ENCODE measurements around the gene HES1.

DNA sequence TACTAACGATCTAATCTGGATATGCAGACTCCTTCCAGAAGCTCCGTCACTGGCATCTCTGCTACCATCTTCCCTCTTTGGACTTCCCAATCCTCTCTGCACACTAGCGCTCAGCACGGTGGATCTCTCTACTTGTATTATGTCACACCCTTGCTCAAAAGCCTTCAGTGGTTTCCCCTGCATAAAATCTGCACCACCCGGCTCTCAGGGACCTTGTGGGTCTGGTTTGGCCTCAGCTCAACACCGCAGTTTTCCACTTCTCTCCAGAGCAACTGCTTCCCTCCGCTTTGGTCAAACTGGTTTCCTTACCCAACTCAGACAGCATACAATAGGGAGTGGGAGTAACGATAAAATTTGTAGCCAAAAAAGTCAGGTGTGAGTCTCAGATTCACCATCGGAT, 30.7 kb upstream of the HES1 start:
- TF ChIP-seq, protein P1, sequence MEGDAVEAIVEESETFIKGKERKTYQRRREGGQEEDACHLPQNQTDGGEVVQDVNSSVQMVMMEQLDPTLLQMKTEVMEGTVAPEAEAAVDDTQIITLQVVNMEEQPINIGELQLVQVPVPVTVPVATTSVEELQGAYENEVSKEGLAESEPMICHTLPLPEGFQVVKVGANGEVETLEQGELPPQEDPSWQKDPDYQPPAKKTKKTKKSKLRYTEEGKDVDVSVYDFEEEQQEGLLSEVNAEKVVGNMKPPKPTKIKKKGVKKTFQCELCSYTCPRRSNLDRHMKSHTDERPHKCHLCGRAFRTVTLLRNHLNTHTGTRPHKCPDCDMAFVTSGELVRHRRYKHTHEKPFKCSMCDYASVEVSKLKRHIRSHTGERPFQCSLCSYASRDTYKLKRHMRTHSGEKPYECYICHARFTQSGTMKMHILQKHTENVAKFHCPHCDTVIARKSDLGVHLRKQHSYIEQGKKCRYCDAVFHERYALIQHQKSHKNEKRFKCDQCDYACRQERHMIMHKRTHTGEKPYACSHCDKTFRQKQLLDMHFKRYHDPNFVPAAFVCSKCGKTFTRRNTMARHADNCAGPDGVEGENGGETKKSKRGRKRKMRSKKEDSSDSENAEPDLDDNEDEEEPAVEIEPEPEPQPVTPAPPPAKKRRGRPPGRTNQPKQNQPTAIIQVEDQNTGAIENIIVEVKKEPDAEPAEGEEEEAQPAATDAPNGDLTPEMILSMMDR (IDR thresholded peaks at IDR 0.05; ENCODE audit: insufficient read depth, low read length): no peak
- TF ChIP-seq GABPA (IDR thresholded peaks at IDR 0.05; ENCODE audit: low read depth): no peak
